GM19468 (cell line): ENCODE measurements around the gene KCNQ1OT1.

Experiments used
- ATAC-seq: cut with Tn5 transposase; IDR thresholded peaks from one replicate; pipeline ENCODE4 v1.9.1; 2021; ENCODE audit warnings: mild to moderate bottlenecking, moderate library complexity, moderate number of reproducible peaks; ENCODE audit not compliant: unreplicated experiment; ENCODE audit errors: extremely low read depth

KCNQ1OT1 gene

GRCh38 chr11:2689651-2690575, 9.9 kb downstream of the KCNQ1OT1 start:
- ATAC-seq, result no peak

GRCh38 chr11:2688381-2689231, 11.2 kb downstream of the KCNQ1OT1 start:
- no peak for ATAC-seq

- ATAC-seq, result no peak
Observed at GRCh38 chr11:2687782-2688191, 12.0 kb downstream of the KCNQ1OT1 start.

DNA sequence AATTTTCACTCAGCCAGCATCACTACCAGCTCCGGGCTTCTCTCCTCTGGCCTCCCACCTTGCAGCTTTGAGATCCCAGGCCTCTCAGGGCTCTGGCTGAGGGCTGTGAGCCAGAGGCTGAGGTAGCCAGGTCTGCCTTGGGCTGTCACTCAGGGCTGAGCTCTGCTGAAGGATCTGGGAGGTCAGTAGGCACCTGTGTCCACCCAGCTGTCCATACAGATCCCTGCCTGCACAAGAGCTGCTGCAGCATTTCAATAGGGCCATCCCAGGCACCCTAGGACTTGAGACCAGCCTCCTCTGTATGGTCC, 12.6 kb downstream of the KCNQ1OT1 start:
- ATAC-seq, result no peak

- no peak for ATAC-seq
Observed at GRCh38 chr11:2686360-2687222, 13.2 kb downstream of the KCNQ1OT1 start.

DNA sequence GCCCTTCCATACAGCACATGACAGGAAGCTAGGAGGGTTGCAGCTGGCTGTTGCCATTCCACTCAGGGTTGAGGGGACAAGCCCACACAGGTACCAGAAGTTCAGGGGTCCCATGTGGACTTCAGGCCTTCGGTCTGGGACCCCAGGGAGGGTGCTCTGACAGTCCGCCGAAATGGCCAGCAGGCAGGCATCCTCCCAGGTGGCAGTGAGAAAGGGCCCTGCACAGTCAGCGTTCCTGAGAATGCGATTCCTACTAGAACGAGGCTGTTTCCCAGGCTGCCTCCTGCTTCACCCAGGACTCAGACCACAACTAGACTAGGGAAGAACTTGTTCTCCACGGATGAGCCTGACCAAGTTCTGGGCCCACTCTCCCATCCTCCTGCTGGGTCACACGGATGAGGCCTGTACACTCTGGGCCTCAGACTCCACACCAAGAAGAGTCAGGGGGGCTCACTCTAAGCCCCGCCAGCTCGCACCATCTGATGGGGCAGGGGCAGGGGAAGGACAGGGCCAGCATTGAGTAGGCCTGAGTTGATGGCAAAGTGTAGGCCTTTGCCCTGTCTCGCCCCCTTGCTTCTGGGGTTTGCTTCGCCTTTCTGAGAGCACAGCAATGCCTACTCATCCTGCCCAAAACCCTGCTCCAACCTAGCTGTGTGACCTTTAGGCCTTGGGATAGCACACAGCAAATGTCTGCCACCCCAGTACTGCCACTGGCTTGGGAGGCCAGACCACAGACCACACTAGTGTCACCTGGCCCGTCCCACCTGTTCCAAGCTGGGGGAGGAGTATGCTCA, 14.0 kb downstream of the KCNQ1OT1 start:
- no peak for ATAC-seq

DNA sequence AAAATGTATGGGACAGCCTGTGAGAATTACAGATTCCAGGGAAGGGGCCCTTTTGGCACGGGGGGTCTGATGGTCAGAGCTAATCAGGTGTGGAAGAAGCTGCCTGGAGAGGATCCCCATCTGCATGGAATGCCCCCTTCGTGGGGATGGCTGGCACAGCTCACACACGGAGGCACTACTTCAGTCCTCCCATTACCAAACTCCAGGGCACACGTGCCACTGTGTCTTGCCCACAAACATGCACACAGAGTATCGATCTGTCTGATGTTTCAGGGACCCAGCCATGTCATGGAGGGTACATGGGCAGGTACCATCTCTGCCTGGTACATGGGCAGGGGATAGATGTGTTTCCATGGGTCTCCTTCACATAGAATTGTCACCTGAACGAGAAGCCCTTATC, 14.7 kb downstream of the KCNQ1OT1 start:
- ATAC-seq, result no peak

DNA sequence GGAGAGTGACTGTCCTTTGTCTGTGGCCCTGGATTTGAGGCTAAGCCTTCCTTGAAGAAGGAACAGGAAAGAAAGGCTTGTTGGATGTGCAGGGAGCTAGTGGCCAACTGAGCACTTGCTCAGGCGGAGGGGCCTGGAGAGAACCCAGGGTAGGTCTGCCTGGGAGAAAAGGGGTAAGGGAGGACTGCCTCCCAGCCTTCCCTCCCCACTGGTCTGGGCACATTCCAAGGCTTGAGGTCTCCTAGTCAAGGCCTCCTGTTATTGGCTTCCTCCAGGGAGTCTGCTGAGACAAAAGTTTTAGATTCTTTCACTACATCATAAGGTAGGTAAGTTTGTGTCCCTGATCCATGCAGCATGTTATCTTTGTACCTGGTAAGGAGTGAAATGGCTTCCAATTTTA, 15.2 kb downstream of the KCNQ1OT1 start:
- no peak for ATAC-seq

GRCh38 chr11:2683806-2684205, 16.0 kb downstream of the KCNQ1OT1 start:
- no peak for ATAC-seq

DNA sequence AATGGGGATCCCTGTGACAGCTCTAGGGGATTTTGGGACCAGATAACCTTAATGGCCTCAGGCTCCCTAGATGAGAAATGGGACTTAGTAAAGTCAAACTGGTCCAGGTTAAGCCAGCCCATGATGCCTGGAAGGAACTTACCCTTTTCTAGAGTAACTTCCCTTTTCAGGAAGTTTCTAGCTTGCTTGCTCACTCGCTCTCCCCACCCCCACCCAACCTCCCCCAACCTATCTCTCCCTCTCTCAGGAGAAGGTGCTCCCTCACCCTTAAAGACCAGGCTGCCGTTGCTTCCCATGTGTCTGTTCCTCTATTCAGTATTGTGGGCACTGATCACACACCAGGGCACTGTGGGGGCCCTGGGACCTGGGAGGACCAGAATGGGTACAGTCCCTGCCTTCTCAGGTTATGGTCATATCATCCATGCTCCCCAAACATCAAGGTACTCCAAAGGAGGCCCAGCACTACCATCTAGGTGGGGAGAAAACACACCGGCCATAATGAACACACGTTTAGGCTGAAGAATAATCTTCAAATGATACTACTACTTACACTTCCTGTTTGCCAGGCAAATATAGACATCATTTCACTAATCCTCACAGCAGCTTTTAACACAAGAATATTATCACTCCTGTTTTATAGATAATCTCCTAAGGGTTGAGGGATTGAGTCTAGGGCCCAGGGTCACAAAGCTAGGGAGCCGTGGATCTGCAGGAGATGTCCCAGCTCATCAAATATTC, 18.2 kb downstream of the KCNQ1OT1 start:
- ATAC-seq, result no peak

DNA sequence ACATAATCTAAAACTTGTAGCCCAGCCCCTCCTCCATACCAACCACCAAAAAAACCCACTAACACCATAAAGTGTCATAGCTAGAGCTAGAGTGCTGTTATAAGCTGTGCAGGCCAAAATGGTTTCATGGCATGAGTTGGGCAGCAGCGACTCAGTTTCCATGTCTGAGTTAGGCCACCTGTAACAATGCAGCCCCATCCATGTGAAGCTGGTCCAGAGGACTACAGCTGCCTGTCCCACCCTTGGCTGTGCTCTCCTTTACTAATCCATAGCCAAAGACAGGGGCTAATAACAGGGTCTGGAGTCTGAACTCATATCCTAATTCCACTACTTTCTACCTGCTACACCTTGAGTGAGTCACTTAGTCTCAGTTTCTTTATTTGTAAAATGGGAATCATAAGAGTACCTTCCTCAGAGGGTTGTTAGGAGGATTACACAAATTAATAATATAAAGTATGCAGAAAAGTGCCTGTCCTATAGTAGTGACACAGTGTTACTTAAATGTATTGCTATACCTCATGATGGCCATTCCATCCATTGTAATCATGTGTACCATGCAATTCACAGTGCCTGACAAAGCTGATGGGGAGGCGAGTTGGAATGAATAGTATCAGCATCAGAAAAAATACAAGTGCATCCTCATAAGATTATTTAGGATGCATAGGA, 20.6 kb downstream of the KCNQ1OT1 start:
- no peak for ATAC-seq

GRCh38 chr11:2678396-2678795, 21.4 kb downstream of the KCNQ1OT1 start:
- ATAC-seq, result no peak

GRCh38 chr11:2677127-2677526, 22.7 kb downstream of the KCNQ1OT1 start:
- ATAC-seq, result peak; percentile 47

GRCh38 chr11:2675540-2675939, 24.3 kb downstream of the KCNQ1OT1 start:
- no peak for ATAC-seq

GRCh38 chr11:2674658-2675131, 25.1 kb downstream of the KCNQ1OT1 start:
- no peak for ATAC-seq

- ATAC-seq, result no peak
Observed at GRCh38 chr11:2673871-2674471, 25.8 kb downstream of the KCNQ1OT1 start.

GRCh38 chr11:2673250-2673610, 26.6 kb downstream of the KCNQ1OT1 start:
- ATAC-seq, result no peak
